ENCODE measurements around the gene DNMT3B. TPM values are rescaled to one million over a fixed set of nuclear protein-coding genes. Genes with fewer than 3 reads are reported as not detected.

Gene DNMT3B
- polyA plus RNA-seq, 3 donors = 0.39 to 0.44 TPM; not detected in 1

DNA sequence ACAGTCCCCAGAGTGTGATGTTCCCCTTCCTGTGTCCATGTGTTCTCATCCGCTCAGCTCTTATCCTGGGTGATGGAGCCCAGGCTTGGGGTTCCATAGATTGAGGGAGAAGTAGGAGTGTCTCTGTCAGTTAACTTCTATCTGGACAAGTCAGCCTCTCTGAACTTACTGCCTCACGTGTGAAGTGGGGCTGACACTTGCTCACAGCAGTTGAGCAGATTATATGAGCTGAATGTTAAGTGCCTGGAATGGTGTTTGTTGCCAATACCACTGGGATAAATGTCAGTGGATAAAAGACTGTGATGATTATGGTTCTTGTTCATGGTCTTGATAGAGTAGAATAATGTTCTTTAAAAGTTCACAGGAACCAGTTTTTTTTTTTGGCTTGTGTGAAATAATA is 79.4 kb downstream of the DNMT3B start:
- 80% methylated on average over 1 of the region's 2 CpGs for WGBS (ENCODE audit: insufficient coverage)
- intact Hi-C loops (cut with micrococcal nuclease) = no loop called here
- Histone ChIP-seq H3K4me2 (replicated peaks; ENCODE audit: extremely low read depth, low read length, poor library complexity, severe bottlenecking) (no peak overlapping the region), H2AFZ (ENCODE audit: insufficient read depth, low read depth, low read length, poor library complexity, severe bottlenecking) (no peak overlapping the region), H3K27ac (ENCODE audit: low read depth in 1 of 2, low read length in 2 of 2) (no peak overlapping the region), H3K4me3 (replicated peaks in 1 of 3; ENCODE audit: low read depth in 2 of 3, low read length in 3 of 3) (no peak overlapping the region), H3K27me3 (ENCODE audit: control insufficient read depth in 2 of 2, insufficient read depth in 2 of 2, low read length in 2 of 2) (no peaks in the 10 kb centered on the region), H3K9ac (ENCODE audit: insufficient read depth, low read length, poor library complexity, severe bottlenecking) (no peak overlapping the region), H3K36me3 (replicated peaks in 1 of 2; ENCODE audit: control insufficient read depth in 1 of 2, insufficient read depth in 2 of 2, low read length in 2 of 2) (peaks cover 88 to 97% of the 10 kb centered on the region in 2 donors), H3K79me2 (ENCODE audit: insufficient read depth, low read length) (peaks cover 66% of the 10 kb centered on the region), H4K20me1 (ENCODE audit: insufficient read depth, low read length) (peaks cover 95% of the 10 kb centered on the region), H3K4me1 (ENCODE audit: control insufficient read depth in 1 of 2, insufficient read depth in 2 of 2, low read length in 2 of 2) (no peaks in the 10 kb centered on the region), H3K9me3 (replicated peaks in 1 of 2; ENCODE audit: control insufficient read depth in 1 of 2, insufficient read depth in 1 of 2, low read length in 2 of 2) (no peaks in the 10 kb centered on the region)
- Mint-ChIP-seq H3K9me3 (peaks cover 0 to 2% (median 0%) of the 10 kb centered on the region in 7 donors), H3K4me3 (no peak overlapping the region), H3K36me3 (peaks cover 77 to 96% of the 10 kb centered on the region in 2 donors), H3K27ac (peak overlapping the region in 2 of 7 donors; percentile 47 to 60), H3K4me1 (no peaks in the 10 kb centered on the region), H3K27me3 (ENCODE audit: low read depth in 3 of 3) (no peaks in the 10 kb centered on the region)
- DNase-seq = no peak
- TF ChIP-seq, protein P1, sequence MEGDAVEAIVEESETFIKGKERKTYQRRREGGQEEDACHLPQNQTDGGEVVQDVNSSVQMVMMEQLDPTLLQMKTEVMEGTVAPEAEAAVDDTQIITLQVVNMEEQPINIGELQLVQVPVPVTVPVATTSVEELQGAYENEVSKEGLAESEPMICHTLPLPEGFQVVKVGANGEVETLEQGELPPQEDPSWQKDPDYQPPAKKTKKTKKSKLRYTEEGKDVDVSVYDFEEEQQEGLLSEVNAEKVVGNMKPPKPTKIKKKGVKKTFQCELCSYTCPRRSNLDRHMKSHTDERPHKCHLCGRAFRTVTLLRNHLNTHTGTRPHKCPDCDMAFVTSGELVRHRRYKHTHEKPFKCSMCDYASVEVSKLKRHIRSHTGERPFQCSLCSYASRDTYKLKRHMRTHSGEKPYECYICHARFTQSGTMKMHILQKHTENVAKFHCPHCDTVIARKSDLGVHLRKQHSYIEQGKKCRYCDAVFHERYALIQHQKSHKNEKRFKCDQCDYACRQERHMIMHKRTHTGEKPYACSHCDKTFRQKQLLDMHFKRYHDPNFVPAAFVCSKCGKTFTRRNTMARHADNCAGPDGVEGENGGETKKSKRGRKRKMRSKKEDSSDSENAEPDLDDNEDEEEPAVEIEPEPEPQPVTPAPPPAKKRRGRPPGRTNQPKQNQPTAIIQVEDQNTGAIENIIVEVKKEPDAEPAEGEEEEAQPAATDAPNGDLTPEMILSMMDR (IDR thresholded peaks at IDR 0.05) = no peak

DNA sequence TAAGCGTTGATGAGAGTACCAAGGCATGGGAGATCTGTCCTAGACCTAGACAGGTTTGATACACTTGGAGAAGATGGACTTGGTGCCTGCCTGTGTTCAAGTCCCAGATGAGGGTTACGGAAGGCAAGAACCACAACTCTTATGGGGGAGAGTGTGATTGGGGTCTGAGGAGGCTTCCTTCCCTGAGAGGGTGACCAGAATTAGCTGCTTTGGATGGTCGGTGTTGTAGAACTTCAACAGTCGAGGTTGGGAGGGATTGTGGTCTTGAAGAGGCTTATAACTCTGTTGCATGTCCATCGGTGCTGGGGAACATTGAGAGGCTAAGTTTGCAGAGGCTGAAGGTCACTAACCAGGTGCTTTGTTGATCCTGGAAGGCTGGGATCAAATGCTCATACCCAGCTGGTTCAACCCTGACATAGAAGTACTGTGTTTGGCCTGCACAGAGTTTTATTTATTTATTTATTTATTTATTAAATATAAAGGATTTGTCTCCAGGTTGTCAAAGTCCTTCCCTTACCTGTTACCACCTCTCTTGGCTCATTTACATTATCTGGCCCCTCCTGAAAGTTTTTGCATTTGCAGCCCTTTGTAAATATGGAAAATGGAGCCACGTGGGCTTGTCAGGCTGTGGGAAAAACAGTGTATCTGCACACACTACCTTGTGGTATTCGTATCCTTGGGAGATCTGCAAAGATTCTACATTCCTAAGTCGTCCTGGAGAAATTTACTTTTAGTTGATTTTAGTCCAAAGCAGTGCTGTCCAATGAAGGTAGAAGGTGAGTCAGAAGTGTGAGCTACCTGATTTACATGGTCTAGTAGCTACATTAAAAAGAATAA is 80.7 kb downstream of the DNMT3B start:
- H3K9ac ChIP-seq (ENCODE audit: insufficient read depth, low read length, poor library complexity, severe bottlenecking) = no peak overlapping the region
- intact Hi-C loops (cut with micrococcal nuclease) = no loop called here
- DNase-seq = no peak
- no peak overlapping the region for H3K4me3 ChIP-seq (replicated peaks in 1 of 3; ENCODE audit: low read depth in 2 of 3, low read length in 3 of 3)
- H3K27me3 Mint-ChIP-seq (ENCODE audit: low read depth in 3 of 3) = no peaks in the 10 kb centered on the region
- peaks cover 88 to 97% of the 10 kb centered on the region in 2 donors for H3K36me3 ChIP-seq (replicated peaks in 1 of 2; ENCODE audit: control insufficient read depth in 1 of 2, insufficient read depth in 2 of 2, low read length in 2 of 2)
- peaks cover 0 to 2% (median 0%) of the 10 kb centered on the region in 7 donors for H3K9me3 Mint-ChIP-seq
- H3K27ac Mint-ChIP-seq = peak overlapping the region in 5 of 7 donors; percentile 37 to 79 (median 68)
- H3K79me2 ChIP-seq (ENCODE audit: insufficient read depth, low read length) = peaks cover 59% of the 10 kb centered on the region
- H3K4me1 Mint-ChIP-seq = no peaks in the 10 kb centered on the region
- WGBS (ENCODE audit: insufficient coverage) = 100% methylated on average over 4 of the region's 8 CpGs
- peaks cover 80 to 96% of the 10 kb centered on the region in 2 donors for H3K36me3 Mint-ChIP-seq
- no peaks in the 10 kb centered on the region for H3K9me3 ChIP-seq (replicated peaks in 1 of 2; ENCODE audit: control insufficient read depth in 1 of 2, insufficient read depth in 1 of 2, low read length in 2 of 2)
- H3K4me2 ChIP-seq (replicated peaks; ENCODE audit: extremely low read depth, low read length, poor library complexity, severe bottlenecking) = no peak overlapping the region
- no peaks in the 10 kb centered on the region for H3K27me3 ChIP-seq (ENCODE audit: control insufficient read depth in 2 of 2, insufficient read depth in 2 of 2, low read length in 2 of 2)
- peaks cover 91% of the 10 kb centered on the region for H4K20me1 ChIP-seq (ENCODE audit: insufficient read depth, low read length)
- H2AFZ ChIP-seq (ENCODE audit: insufficient read depth, low read depth, low read length, poor library complexity, severe bottlenecking) = no peak overlapping the region
- no peak overlapping the region for H3K4me3 Mint-ChIP-seq
- TF ChIP-seq, protein P1 (IDR thresholded peaks at IDR 0.05) = no peak
- peak overlapping the region in 1 of 2 donors; percentile 20 for H3K27ac ChIP-seq (ENCODE audit: low read depth in 1 of 2, low read length in 2 of 2)
- H3K4me1 ChIP-seq (ENCODE audit: control insufficient read depth in 1 of 2, insufficient read depth in 2 of 2, low read length in 2 of 2) = no peaks in the 10 kb centered on the region
